H4 (cell line): ENCODE data around the gene CRACR2A. TPM values are rescaled to one million over a fixed set of nuclear protein-coding genes. Genes with fewer than 3 reads are reported as not detected.

Experiments used
- DNase-seq: peaks from one replicate; pipeline ENCODE4 v3.0.0-alpha.2; 2015; ENCODE audit warnings: low spot score
- total RNA-seq: library from RNA; depleted of rRNA; stranded (reverse); fragments of >200 nt; shearing (Covaris generic); gene quantifications from 2 replicates; pipeline ENCODE4 v1.2.3, GENCODE V29; 2014

CRACR2A gene
- total RNA-seq, 1 experiment from 2014 or later = 0.10 TPM

- DNase-seq = no peak
Observed at GRCh38 chr12:3651585-3652424, 101.1 kb downstream of the CRACR2A start.

- DNase-seq = no peak
Observed at GRCh38 chr12:3647504-3647903, 105.4 kb downstream of the CRACR2A start.

- no peak for DNase-seq
Observed at GRCh38 chr12:3646561-3647241, 106.2 kb downstream of the CRACR2A start.

GRCh38 chr12:3645091-3645490 is 107.8 kb downstream of the CRACR2A start:
- DNase-seq = no peak

- DNase-seq = no peak
Observed at GRCh38 chr12:3644104-3644503, 108.8 kb downstream of the CRACR2A start.

GRCh38 chr12:3641428-3642018 is 111.4 kb downstream of the CRACR2A start:
- DNase-seq = no peak

GRCh38 chr12:3636328-3636727 is 116.6 kb downstream of the CRACR2A start:
- DNase-seq = no peak

- no peak for DNase-seq
Observed at GRCh38 chr12:3634348-3634747, 118.6 kb downstream of the CRACR2A start.

GRCh38 chr12:3633396-3633795 is 119.5 kb downstream of the CRACR2A start:
- no peak for DNase-seq

GRCh38 chr12:3632754-3633153 is 120.2 kb downstream of the CRACR2A start:
- no peak for DNase-seq

GRCh38 chr12:3632256-3632655 is 120.7 kb downstream of the CRACR2A start:
- DNase-seq = no peak

- no peak for DNase-seq
Observed at GRCh38 chr12:3631759-3632158, 121.2 kb downstream of the CRACR2A start.

GRCh38 chr12:3631272-3631637 is 121.7 kb downstream of the CRACR2A start:
- no peak for DNase-seq

- no peak for DNase-seq
Observed at GRCh38 chr12:3630621-3631271, 122.2 kb downstream of the CRACR2A start.

- DNase-seq = no peak
Observed at GRCh38 chr12:3630111-3630510, 122.8 kb downstream of the CRACR2A start.

GRCh38 chr12:3629057-3629830 is 123.7 kb downstream of the CRACR2A start:
- DNase-seq = no peak

- no peak for DNase-seq
Observed at GRCh38 chr12:3628629-3629028, 124.3 kb downstream of the CRACR2A start.

- no peak for DNase-seq
Observed at GRCh38 chr12:3627336-3627735, 125.6 kb downstream of the CRACR2A start.

GRCh38 chr12:3624273-3624672 is 128.6 kb downstream of the CRACR2A start:
- DNase-seq = no peak

GRCh38 chr12:3622822-3623690 is 129.9 kb downstream of the CRACR2A start:
- DNase-seq = no peak
